GM10248 (cell line): Measurements from ENCODE around the gene RNF31.
"Not testable (repeated sequence)": the region's sequence is repeated elsewhere in the genome, so short reads cannot be mapped to it uniquely, and the experiment has no call there.

Experiments used
- CTCF ChIA-PET: fragments of 300-600 bp; sonication (Branson Sonifier 250); formaldehyde crosslinking; extraction: SDS; loops from one replicate; lab custom pipeline; 2021; ENCODE audit warnings: antibody characterized with exemption; lab: Yijun Ruan, JAX
- POLR2A ChIA-PET: fragments of 350-650 bp; sonication (Branson Sonifier 250); formaldehyde crosslinking; extraction: SDS; loops from one replicate; lab custom pipeline; 2020; ENCODE audit warnings: antibody characterized with exemption; lab: Yijun Ruan, JAX
- DNase-seq: peaks from one replicate; pipeline ENCODE4 v3.0.0; 2012; ENCODE audit errors: extremely low spot score
- TF ChIP-seq, protein P1 (sequence below): IDR thresholded peaks from 2 replicates; pipeline ENCODE4 v1.5.1; 2012; ENCODE audit warnings: mild to moderate bottlenecking, low read depth; ENCODE audit errors: extremely low read depth, missing control alignments, control extremely low read depth

Gene RNF31

DNA sequence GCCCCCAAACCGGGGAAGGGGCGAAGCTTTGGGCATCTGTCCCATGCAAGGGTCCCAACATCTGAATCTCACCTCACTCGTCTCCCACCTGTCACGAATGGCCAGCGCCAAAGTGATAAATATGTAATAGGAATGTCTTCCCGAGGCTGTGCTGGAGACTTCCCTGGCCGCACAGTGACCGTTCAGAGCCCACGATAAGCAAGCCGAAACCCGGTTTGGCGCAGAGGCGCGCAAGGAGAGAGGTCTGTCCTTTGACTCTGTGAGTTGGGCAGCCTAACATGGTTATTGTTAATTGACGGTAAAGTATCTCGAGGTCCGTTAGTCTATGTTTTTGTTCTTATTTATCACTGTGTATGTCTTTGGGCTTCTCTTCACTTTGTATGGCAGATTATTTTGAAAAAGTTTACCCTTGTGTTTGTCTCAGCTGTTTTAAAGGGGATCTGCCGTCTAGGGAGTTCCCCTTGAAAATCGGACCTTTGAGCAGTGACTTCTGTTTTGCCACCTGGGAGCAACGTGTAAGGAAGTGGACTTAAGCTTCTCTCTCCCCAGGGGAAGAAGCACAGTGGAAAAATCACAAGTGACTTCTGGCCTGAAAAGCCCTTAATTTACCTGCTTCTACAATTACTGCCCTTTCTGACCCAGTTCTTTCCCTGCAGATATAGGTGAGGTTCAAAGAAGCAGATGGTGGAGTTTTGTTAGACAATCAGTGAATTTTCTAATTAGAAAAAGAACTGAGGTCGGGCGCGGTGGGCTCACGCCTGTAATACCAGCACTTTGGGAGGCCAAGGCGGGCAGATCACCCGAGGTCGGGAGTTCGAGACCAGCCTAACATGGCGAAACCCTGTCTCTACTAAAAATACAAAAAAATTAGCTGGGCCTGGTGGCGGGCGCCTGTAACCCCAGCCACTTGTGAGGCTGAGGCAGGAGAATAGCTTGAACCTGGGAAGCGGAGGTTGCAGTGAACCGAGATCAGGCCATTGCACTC, 49.1 kb downstream of the RNF31 start:
- TF ChIP-seq, protein P1, sequence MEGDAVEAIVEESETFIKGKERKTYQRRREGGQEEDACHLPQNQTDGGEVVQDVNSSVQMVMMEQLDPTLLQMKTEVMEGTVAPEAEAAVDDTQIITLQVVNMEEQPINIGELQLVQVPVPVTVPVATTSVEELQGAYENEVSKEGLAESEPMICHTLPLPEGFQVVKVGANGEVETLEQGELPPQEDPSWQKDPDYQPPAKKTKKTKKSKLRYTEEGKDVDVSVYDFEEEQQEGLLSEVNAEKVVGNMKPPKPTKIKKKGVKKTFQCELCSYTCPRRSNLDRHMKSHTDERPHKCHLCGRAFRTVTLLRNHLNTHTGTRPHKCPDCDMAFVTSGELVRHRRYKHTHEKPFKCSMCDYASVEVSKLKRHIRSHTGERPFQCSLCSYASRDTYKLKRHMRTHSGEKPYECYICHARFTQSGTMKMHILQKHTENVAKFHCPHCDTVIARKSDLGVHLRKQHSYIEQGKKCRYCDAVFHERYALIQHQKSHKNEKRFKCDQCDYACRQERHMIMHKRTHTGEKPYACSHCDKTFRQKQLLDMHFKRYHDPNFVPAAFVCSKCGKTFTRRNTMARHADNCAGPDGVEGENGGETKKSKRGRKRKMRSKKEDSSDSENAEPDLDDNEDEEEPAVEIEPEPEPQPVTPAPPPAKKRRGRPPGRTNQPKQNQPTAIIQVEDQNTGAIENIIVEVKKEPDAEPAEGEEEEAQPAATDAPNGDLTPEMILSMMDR = no peak
- CTCF ChIA-PET = interaction anchor here (0.6 to 2.7 kb wide), 15 partner anchors 10 to 137 kb away, joined by 3 to 15 read pairs (median 3); partner anchors contain the start of genes CHMP4A, IRF9, MDP1 and RNF31
- peak; percentile 55 for DNase-seq

DNA sequence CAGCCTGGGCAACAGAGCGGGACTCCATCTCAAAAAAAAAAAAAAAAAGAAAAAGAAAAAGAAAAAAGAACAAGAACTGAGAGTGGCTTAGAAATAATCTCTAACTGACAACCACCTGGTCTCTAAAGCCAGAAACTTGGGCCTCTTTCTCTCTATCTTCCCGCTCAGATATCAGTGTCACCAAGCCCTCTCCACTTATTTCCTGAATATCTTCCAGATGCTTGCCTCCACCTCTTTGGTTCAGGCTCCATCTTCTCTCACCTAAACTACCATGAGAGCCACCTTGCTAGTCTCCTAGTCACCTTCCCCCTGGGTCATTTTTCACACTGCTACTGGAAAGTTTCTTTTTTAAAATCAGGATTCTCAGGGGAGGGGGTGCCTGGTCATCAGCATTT, 49.8 kb downstream of the RNF31 start:
- POLR2A ChIA-PET = interaction anchor here (2.0 kb wide), 1 partner anchor 16 kb away, joined by 14 read pairs; the partner anchor contains the start of gene CHMP4A
- TF ChIP-seq, protein P1 = no peak
- DNase-seq = no peak
- CTCF ChIA-PET = interaction anchor here (1.0 to 2.2 kb wide), 3 partner anchors 17 to 112 kb away, joined by 3 to 12 read pairs (median 5); partner anchors contain the start of gene CHMP4A

More for the DNA sequence above, 49.1 kb downstream of the RNF31 start:
- POLR2A ChIA-PET = interaction anchor here (0.6 to 2.0 kb wide), 9 partner anchors 10 to 591 kb away, joined by 3 to 14 read pairs (median 5); partner anchors contain the start of genes CHMP4A, DCAF11, NRL and TINF2

DNA sequence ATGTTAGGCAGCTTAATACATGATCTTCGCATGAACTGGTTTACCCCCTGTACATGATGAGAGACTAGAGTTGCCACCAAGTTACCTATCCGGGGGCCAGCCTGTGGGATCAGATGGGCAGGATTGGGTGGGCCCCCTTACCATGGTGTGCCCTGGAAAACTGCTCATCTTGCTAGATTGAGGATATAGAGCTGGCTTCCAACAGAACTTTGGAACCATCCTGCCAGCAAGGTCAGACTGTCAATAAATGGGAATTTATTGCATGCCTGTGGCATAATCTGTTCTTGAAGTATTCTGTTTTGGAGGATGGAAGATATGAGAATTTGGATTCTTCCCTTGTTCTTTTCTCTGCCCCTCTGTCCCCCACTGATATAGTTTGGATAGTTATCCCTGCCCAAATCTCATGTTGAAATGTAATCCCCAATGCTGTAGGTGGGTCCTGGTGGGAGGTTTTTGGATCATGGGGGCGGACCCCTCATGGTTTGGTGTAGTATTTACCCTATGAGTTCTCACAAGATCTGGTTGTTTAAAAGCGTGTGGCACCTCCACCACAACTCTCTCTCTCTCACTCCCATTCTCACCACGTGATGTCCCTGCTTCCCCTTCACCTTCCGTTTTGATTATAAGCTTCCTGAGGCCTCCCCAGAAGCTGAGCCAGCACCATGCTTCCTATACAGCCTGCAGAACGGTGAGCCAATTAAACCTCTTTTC, 51.7 kb downstream of the RNF31 start:
- ChIA-PET CTCF (interaction anchor here (1.2 to 1.3 kb wide), 2 partner anchors 13 to 17 kb away, joined by 3 to 6 read pairs; partner anchors contain the start of gene MDP1), POLR2A (no interaction called here)
- TF ChIP-seq, protein P1 = no peak
- no peak for DNase-seq

DNA sequence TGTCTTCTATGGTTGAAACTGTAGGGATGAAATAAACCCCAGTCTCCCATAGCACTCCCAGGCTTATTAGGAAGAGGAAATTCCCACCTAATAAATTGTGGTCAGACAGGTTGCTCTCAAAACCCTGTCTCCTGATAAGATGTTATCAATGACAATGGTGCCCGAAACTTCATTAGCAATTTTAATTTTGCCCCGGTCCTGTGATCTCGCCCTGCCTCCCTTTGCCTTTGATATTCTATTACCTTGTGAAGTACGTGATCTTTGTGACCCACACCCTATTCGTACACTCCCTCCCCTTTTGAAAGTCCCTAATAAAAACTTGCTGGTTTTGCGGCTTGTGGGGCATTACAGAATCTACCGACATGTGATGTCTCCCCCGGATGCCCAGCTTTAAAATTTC, 55.2 kb downstream of the RNF31 start:
- POLR2A ChIA-PET, CTCF ChIA-PET, DNase-seq: not testable (repeated sequence)

DNA sequence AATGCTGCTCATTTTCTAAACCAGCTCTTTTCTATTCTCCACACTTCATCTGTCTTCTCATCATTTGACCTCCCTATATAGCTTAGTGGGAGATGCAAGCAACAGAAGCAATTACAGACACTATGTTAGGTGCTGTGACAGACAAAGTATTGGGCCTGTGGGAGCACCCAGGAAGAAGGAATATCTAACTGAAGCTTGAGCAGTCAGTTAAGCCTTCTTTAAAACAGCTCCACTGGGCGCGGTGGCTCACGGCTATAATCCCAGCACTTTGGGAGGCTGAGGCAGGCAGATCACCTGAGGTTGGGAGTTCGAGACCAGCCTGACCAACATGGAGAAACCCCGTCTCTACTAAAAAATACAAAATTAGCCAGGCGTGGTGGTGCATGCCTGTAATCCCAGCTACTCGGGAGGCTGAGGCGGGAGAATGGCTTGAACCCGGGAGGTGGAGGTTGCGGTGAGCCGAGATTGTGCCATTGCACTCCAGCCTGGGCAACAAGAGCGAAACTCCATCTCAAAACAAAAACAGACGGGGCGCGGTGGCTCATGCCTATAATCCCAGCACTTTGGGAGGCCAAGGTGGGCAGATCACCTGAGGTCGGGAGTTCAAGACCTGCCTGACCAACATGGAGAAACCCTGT, 56.1 kb downstream of the RNF31 start:
- CTCF ChIA-PET = interaction anchor here (1.6 to 1.8 kb wide), 2 partner anchors 11 to 105 kb away, joined by 4 to 5 read pairs; partner anchors contain the start of gene CIDEB
- DNase-seq, POLR2A ChIA-PET: not testable (repeated sequence)

DNA sequence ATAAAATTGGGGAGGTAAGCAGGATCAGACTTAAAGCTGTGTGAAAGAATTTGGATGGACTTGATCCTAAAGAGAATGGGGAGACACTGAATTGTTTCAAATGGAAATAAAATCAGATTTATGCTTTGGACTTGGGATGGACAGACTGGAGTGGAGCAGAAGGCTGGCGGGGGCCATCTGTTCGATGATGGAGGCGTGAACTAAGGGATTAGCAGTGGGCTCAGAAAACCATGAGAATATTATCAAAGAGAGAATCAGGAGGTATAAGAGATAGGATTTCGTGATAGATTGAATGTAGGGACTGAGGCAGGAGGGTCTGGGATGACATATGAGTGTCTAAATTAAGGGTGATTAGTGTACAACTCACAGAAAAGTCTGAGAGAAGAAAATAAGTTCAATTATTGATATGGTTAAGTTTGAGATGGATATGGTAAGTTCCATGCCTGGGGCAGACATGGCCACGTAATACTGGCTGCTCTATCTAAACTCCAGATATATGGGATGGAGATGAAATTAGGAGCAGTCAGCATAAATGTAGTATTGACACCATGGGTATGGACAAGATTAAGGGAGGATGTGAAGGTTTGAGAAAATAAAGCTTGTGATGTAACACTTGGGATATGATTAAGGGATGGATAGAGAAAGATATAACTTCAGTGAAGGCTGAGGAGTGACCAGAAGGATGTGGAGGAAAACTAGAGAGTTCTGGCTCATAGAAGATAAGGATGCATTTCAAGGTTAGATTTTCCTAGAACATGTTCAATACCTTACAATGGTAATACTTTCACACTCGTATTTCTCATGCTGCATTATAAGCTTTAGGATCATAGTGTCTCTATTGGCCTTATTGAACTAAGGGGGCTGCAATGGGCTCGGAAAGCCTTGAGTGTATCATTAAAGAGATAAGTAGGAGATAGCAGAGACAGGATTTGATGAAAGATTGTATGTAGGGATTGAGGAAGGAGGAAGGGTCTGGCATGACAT, 57.2 kb downstream of the RNF31 start:
- CTCF ChIA-PET = interaction anchor here (1.1 to 1.8 kb wide), 3 partner anchors 10 to 104 kb away, joined by 3 to 5 read pairs (median 4); partner anchors contain the start of gene CIDEB
- DNase-seq = no peak
- POLR2A ChIA-PET = no interaction called here
- TF ChIP-seq, protein P1 = no peak
